HG02571 (cell line): Measurements from ENCODE around the gene GRIK1.

Experiments
- ATAC-seq: cut with Tn5 transposase; IDR thresholded peaks from one replicate; pipeline ENCODE4 v1.9.1; 2021; ENCODE audit warnings: mild to moderate bottlenecking, moderate library complexity; ENCODE audit not compliant: unreplicated experiment

GRIK1 gene

GRCh38 chr21:29829564-29830275 is 110.1 kb downstream of the GRIK1 start:
- ATAC-seq = no peak

- no peak for ATAC-seq
These were observed 112.1 kb downstream of the GRIK1 start for GRCh38 chr21:29827647-29828046.

- no peak for ATAC-seq
These were observed 112.6 kb downstream of the GRIK1 start for GRCh38 chr21:29827236-29827635.

- no peak for ATAC-seq
These were observed 113.4 kb downstream of the GRIK1 start for GRCh38 chr21:29826386-29826785.

- ATAC-seq = no peak
These were observed 113.9 kb downstream of the GRIK1 start for GRCh38 chr21:29825936-29826335.

GRCh38 chr21:29825345-29825744 is 114.5 kb downstream of the GRIK1 start:
- ATAC-seq = no peak

- no peak for ATAC-seq
These were observed 117.7 kb downstream of the GRIK1 start for GRCh38 chr21:29822064-29822463.

- no peak for ATAC-seq
These were observed 118.6 kb downstream of the GRIK1 start for GRCh38 chr21:29821230-29821629.

- ATAC-seq = no peak
These were observed 120.0 kb downstream of the GRIK1 start for GRCh38 chr21:29819675-29820326.

- no peak for ATAC-seq
These were observed 121.3 kb downstream of the GRIK1 start for GRCh38 chr21:29818383-29818921.

- no peak for ATAC-seq
These were observed 122.3 kb downstream of the GRIK1 start for GRCh38 chr21:29817450-29817849.

GRCh38 chr21:29812947-29813346 is 126.8 kb downstream of the GRIK1 start:
- ATAC-seq = no peak

GRCh38 chr21:29810871-29811270 is 128.9 kb downstream of the GRIK1 start:
- ATAC-seq = no peak

GRCh38 chr21:29808153-29808552 is 131.6 kb downstream of the GRIK1 start:
- ATAC-seq = no peak

GRCh38 chr21:29805105-29805504 is 134.7 kb downstream of the GRIK1 start:
- no peak for ATAC-seq

GRCh38 chr21:29803191-29803590 is 136.6 kb downstream of the GRIK1 start:
- ATAC-seq = no peak

GRCh38 chr21:29801122-29801521 is 138.7 kb downstream of the GRIK1 start:
- ATAC-seq = no peak

- no peak for ATAC-seq
These were observed 139.7 kb downstream of the GRIK1 start for GRCh38 chr21:29800056-29800455.

- no peak for ATAC-seq
These were observed 141.0 kb downstream of the GRIK1 start for GRCh38 chr21:29798840-29799239.

GRCh38 chr21:29797155-29797554 is 142.6 kb downstream of the GRIK1 start:
- no peak for ATAC-seq

- no peak for ATAC-seq
These were observed 146.1 kb downstream of the GRIK1 start for GRCh38 chr21:29793712-29794111.

- ATAC-seq = no peak
These were observed 150.4 kb downstream of the GRIK1 start for GRCh38 chr21:29789393-29789792.
